Tibial artery (tissue), 4 donors: ENCODE measurements around the gene SELPLG.

Experiments
- DNase-seq, 2 donors: peaks; one replicate each; pipeline ENCODE4 v3.0.0-alpha.2; 2019
- H3K27ac ChIP-seq, 2 donors: fragments of 200-600 bp; sonication (generic) in 1 of 2; 1 replicate in 1 of 2; 2 replicates in 1 of 2; pipeline ENCODE4 v1.5.1; 2018 to 2019; ENCODE audit warnings: mild to moderate bottlenecking in 1 of 2
- H3K27me3 ChIP-seq, 2 donors: fragments of 200-600 bp; sonication (generic) in 1 of 2; one replicate each; pipeline versions ENCODE4 v1.5.1 to v1.6.0; 2016 to 2019
- H3K36me3 ChIP-seq, 3 donors: fragments of 200-600 bp; sonication (generic) in 2 of 3; one replicate each; pipeline ENCODE4 v1.5.1; 2016 to 2019; ENCODE audit warnings: mild to moderate bottlenecking in 2 of 3
- H3K4me1 ChIP-seq, 4 donors: fragments of 200-600 bp; sonication (generic) in 2 of 4; 1 replicate in 3 of 4; 2 replicates in 1 of 4; pipeline ENCODE4 v1.5.1; 2016 to 2019
- H3K4me3 ChIP-seq, 2 donors: fragments of 200-600 bp; sonication (generic) in 1 of 2; 1 replicate in 1 of 2; 2 replicates in 1 of 2; pipeline ENCODE4 v1.5.1; 2018 to 2019; ENCODE audit warnings: mild to moderate bottlenecking in 2 of 2
- H3K9me3 ChIP-seq, 3 donors: fragments of 200-600 bp; sonication (generic) in 1 of 3; one replicate each; pipeline ENCODE4 v1.5.1; 2016 to 2019
- CTCF ChIP-seq, 2 experiments: fragments of 200-600 bp in 1 of 2; fragments of 450-650 bp in 1 of 2; IDR thresholded peaks; one replicate each; pipeline ENCODE4 v1.5.1; 2017 to 2019; ENCODE audit warnings: antibody characterized with exemption in 2 of 2, mild to moderate bottlenecking in 1 of 2, moderate library complexity in 1 of 2
- intact Hi-C: fragments of 100-400 bp; cut with DNase I; formaldehyde crosslinking; loops from one replicate; pipeline ENCODE4 v1.15.0; 2023; ENCODE audit warnings: low total_unique reads

The SELPLG gene

GRCh38 chr12:108615918-108616317 lies 17.8 kb downstream of the SELPLG start:
- H3K36me3 ChIP-seq: no peaks in the 10 kb centered on the region
- DNase-seq: no peak
- H3K4me1 ChIP-seq: peaks cover 0 to 7% (median 3%) of the 10 kb centered on the region in 4 donors
- H3K4me3 ChIP-seq: no peak overlapping the region
- H3K27me3 ChIP-seq: no peaks in the 10 kb centered on the region
- no peaks in the 10 kb centered on the region for H3K9me3 ChIP-seq
- intact Hi-C loops: loop anchor here (5.0 to 10.0 kb wide), 2 partner anchors 49 to 339 kb away; no protein-coding TSS in a partner anchor
- no peak overlapping the region for H3K27ac ChIP-seq
- no peak for TF ChIP-seq CTCF (IDR thresholded peaks at IDR 0.05)

- no peak for TF ChIP-seq CTCF (IDR thresholded peaks at IDR 0.05)
- H3K9me3 ChIP-seq: no peaks in the 10 kb centered on the region
- intact Hi-C loops: loop anchor here (5.0 to 10.0 kb wide), 2 partner anchors 47 to 340 kb away; no protein-coding TSS in a partner anchor
- no peaks in the 10 kb centered on the region for H3K27me3 ChIP-seq
- no peak overlapping the region for H3K27ac ChIP-seq
- H3K4me1 ChIP-seq: peaks cover 0 to 9% (median 7%) of the 10 kb centered on the region in 4 donors
- DNase-seq: no peak
- no peak overlapping the region for H3K4me3 ChIP-seq
- no peaks in the 10 kb centered on the region for H3K36me3 ChIP-seq
Observed at GRCh38 chr12:108614639-108615038, 19.1 kb downstream of the SELPLG start.

- Histone ChIP-seq H3K4me1 (peaks cover 0 to 14% (median 11%) of the 10 kb centered on the region in 4 donors), H3K27ac (no peak overlapping the region), H3K27me3 (no peaks in the 10 kb centered on the region), H3K4me3 (no peak overlapping the region), H3K36me3 (no peaks in the 10 kb centered on the region), H3K9me3 (no peaks in the 10 kb centered on the region)
- intact Hi-C loops: loop anchor here (10.0 kb wide), 1 partner anchor 341 kb away; no protein-coding TSS in a partner anchor
- no peak for TF ChIP-seq CTCF (IDR thresholded peaks at IDR 0.05)
- DNase-seq: no peak
Observed at GRCh38 chr12:108614041-108614440, 19.7 kb downstream of the SELPLG start.

- Histone ChIP-seq H3K36me3 (no peaks in the 10 kb centered on the region), H3K4me1 (peaks cover 0 to 14% (median 11%) of the 10 kb centered on the region in 4 donors), H3K9me3 (no peaks in the 10 kb centered on the region), H3K27me3 (no peaks in the 10 kb centered on the region), H3K27ac (no peak overlapping the region), H3K4me3 (no peak overlapping the region)
- intact Hi-C loops: loop anchor here (10.0 kb wide), 1 partner anchor 341 kb away; no protein-coding TSS in a partner anchor
- TF ChIP-seq CTCF (IDR thresholded peaks at IDR 0.05): no peak
- no peak for DNase-seq
Observed at GRCh38 chr12:108613548-108613947, 20.1 kb downstream of the SELPLG start.

- intact Hi-C loops: loop anchor here (10.0 kb wide), 1 partner anchor 342 kb away; no protein-coding TSS in a partner anchor
- H3K9me3 ChIP-seq: no peaks in the 10 kb centered on the region
- no peaks in the 10 kb centered on the region for H3K36me3 ChIP-seq
- no peak overlapping the region for H3K4me3 ChIP-seq
- peaks cover 0 to 10% (median 7%) of the 10 kb centered on the region in 4 donors for H3K4me1 ChIP-seq
- no peak for DNase-seq
- H3K27me3 ChIP-seq: no peaks in the 10 kb centered on the region
- no peak for TF ChIP-seq CTCF (IDR thresholded peaks at IDR 0.05)
- H3K27ac ChIP-seq: no peak overlapping the region
Observed at GRCh38 chr12:108612788-108613282, 20.9 kb downstream of the SELPLG start.
